ENCODE results near the gene ZNF678.
"Not testable (repeated sequence)": the region's sequence is repeated elsewhere in the genome, so short reads cannot be mapped to it uniquely, and the experiment has no call there.

The ZNF678 gene

GRCh38 chr1:227607336-227607898 lies 44.1 kb downstream of the ZNF678 start:
- DNase-seq: no peak

GRCh38 chr1:227612658-227613057 lies 49.3 kb downstream of the ZNF678 start:
- DNase-seq: no peak

GRCh38 chr1:227613526-227613925 lies 50.2 kb downstream of the ZNF678 start:
- DNase-seq: no peak

GRCh38 chr1:227621211-227621610 lies 57.9 kb downstream of the ZNF678 start:
- no peak for DNase-seq

- DNase-seq: no peak
These were observed 59.6 kb downstream of the ZNF678 start for GRCh38 chr1:227622739-227623475.

- DNase-seq: no peak
These were observed 69.0 kb downstream of the ZNF678 start for GRCh38 chr1:227632325-227632724.

GRCh38 chr1:227635596-227635995 lies 72.2 kb downstream of the ZNF678 start:
- DNase-seq: no peak

- no peak for DNase-seq
These were observed 91.1 kb downstream of the ZNF678 start for GRCh38 chr1:227654431-227654830.

- no peak for DNase-seq
These were observed 91.7 kb downstream of the ZNF678 start for GRCh38 chr1:227654858-227655752.

GRCh38 chr1:227661495-227661894 lies 98.1 kb downstream of the ZNF678 start:
- DNase-seq: no peak

GRCh38 chr1:227662933-227663332 lies 99.6 kb downstream of the ZNF678 start:
- no peak for DNase-seq

- no peak for DNase-seq
These were observed 102.9 kb downstream of the ZNF678 start for GRCh38 chr1:227666286-227666685.

- DNase-seq: no peak
These were observed 110.1 kb downstream of the ZNF678 start for GRCh38 chr1:227673441-227673840.

GRCh38 chr1:227685807-227686206 lies 122.5 kb downstream of the ZNF678 start:
- no peak for DNase-seq

- no peak for DNase-seq
These were observed 134.0 kb downstream of the ZNF678 start for GRCh38 chr1:227697321-227697864.

- not testable (repeated sequence) for DNase-seq
These were observed 138.3 kb downstream of the ZNF678 start for GRCh38 chr1:227701631-227702030.

- no peak for DNase-seq
These were observed 144.5 kb downstream of the ZNF678 start for GRCh38 chr1:227707846-227708245.

- DNase-seq: no peak
These were observed 146.1 kb downstream of the ZNF678 start for GRCh38 chr1:227709451-227709850.

- not testable (repeated sequence) for DNase-seq
These were observed 147.1 kb downstream of the ZNF678 start for GRCh38 chr1:227710474-227710873.

- DNase-seq: no peak
These were observed 149.3 kb downstream of the ZNF678 start for GRCh38 chr1:227712648-227713047.

- no peak for DNase-seq
These were observed 155.6 kb downstream of the ZNF678 start for GRCh38 chr1:227718932-227719331.

- DNase-seq: no peak
These were observed 160.1 kb downstream of the ZNF678 start for GRCh38 chr1:227723474-227723873.

GRCh38 chr1:227725046-227725445 lies 161.7 kb downstream of the ZNF678 start:
- DNase-seq: no peak

All from NCI-H1105 treated with DMSO at 0.1 percent for 48 hours (cell line).